Caco-2 (cell line): Measurements from ENCODE around the gene CCL18. TPM values are rescaled to one million over a fixed set of nuclear protein-coding genes. Genes with fewer than 3 reads are reported as not detected.

Source experiments
- BruUV-seq: library from RNA; stranded (reverse); fragments of 400-500 nt; replicated peaks from 2 replicates; lab custom pipeline; 2021; lab: Mats Ljungman, UMichigan
- CTCF ChIA-PET: fragments of 300-600 bp; sonication (Branson Sonifier 250); formaldehyde crosslinking; loops from one replicate; lab custom pipeline; 2022; ENCODE audit warnings: antibody characterized with exemption; lab: Charles Lee
- POLR2A ChIA-PET: fragments of 300-600 bp; sonication (Branson Sonifier 250); formaldehyde crosslinking; loops from one replicate; lab custom pipeline; 2022; ENCODE audit warnings: antibody characterized with exemption; lab: Charles Lee
- DNase-seq, 2 experiments: peaks; one replicate each; pipeline versions ENCODE4 v3.0.0 to v3.0.0-alpha.2; 2020 to 2022
- H3K27me3 ChIP-seq: replicated peaks from 2 replicates; pipeline ENCODE4 v1.6.0; 2011; ENCODE audit warnings: low read length; ENCODE audit not compliant: control insufficient read depth, insufficient read depth
- H3K36me3 ChIP-seq: 2 replicates; pipeline ENCODE4 v1.5.1; 2011; ENCODE audit warnings: low read length; ENCODE audit not compliant: control insufficient read depth, insufficient read depth
- H3K4me1 ChIP-seq: fragments of 250-450 bp; sonication (Bioruptor Pico); 2 replicates; pipeline ENCODE4 v1.5.1; 2020; ENCODE audit warnings: mild to moderate bottlenecking
- H3K4me3 ChIP-seq: 2 replicates; pipeline ENCODE4 v1.5.1; 2011; ENCODE audit warnings: low read depth, mild to moderate bottlenecking, control low read depth, low read length
- H3K9me3 ChIP-seq: fragments of 250-450 bp; sonication (Bioruptor Pico); 2 replicates; pipeline ENCODE4 v1.5.1; 2020; ENCODE audit warnings: mild to moderate bottlenecking, moderate library complexity
- H3K27ac Mint-ChIP-seq: one replicate; pipeline ENCODE4 v1.8.0; 2022; ENCODE audit warnings: mixed read lengths; ENCODE audit not compliant: unreplicated experiment
- H3K27me3 Mint-ChIP-seq: one replicate; pipeline ENCODE4 v1.8.0; 2022; ENCODE audit warnings: mixed read lengths; ENCODE audit not compliant: insufficient read depth, unreplicated experiment
- H3K36me3 Mint-ChIP-seq: one replicate; pipeline ENCODE4 v1.8.0; 2022; ENCODE audit warnings: mild to moderate bottlenecking, mixed read lengths; ENCODE audit not compliant: insufficient read depth, unreplicated experiment
- H3K4me1 Mint-ChIP-seq: one replicate; pipeline ENCODE4 v1.8.0; 2022; ENCODE audit warnings: low read depth, mixed read lengths; ENCODE audit not compliant: unreplicated experiment
- H3K4me3 Mint-ChIP-seq: one replicate; pipeline ENCODE4 v1.8.0; 2022; ENCODE audit warnings: mild to moderate bottlenecking, moderate library complexity, mixed read lengths; ENCODE audit not compliant: unreplicated experiment
- H3K9me3 Mint-ChIP-seq: one replicate; pipeline ENCODE4 v1.8.0; 2022; ENCODE audit warnings: mixed read lengths; ENCODE audit not compliant: unreplicated experiment
- CTCF ChIP-seq, 2 experiments: fragments of 200-600 bp in 1 of 2; IDR thresholded peaks; 1 replicate in 1 of 2; 2 replicates in 1 of 2; pipeline versions ENCODE4 v1.5.1 to v1.8.0; 2011 to 2022; ENCODE audit warnings: antibody characterized with exemption in 1 of 2, control low read depth in 1 of 2, inconsistent platforms in 1 of 2, low read depth in 1 of 2, low read length in 1 of 2, mild to moderate bottlenecking in 1 of 2, moderate library complexity in 1 of 2; ENCODE audit not compliant: insufficient read depth in 1 of 2, severe bottlenecking in 1 of 2, unreplicated experiment in 1 of 2
- intact Hi-C: fragments of 100-400 bp; cut with micrococcal nuclease; formaldehyde crosslinking; loops from one replicate; pipeline ENCODE4 v1.10.0; 2022; ENCODE audit not compliant: unreplicated experiment
- total RNA-seq: library from RNA; stranded (reverse); gene quantifications from 2 replicates; pipeline ENCODE4 v1.2.3, GENCODE V29; 2022

CCL18 gene
- total RNA-seq, 1 experiment from 2014 or later, result not detected

DNA sequence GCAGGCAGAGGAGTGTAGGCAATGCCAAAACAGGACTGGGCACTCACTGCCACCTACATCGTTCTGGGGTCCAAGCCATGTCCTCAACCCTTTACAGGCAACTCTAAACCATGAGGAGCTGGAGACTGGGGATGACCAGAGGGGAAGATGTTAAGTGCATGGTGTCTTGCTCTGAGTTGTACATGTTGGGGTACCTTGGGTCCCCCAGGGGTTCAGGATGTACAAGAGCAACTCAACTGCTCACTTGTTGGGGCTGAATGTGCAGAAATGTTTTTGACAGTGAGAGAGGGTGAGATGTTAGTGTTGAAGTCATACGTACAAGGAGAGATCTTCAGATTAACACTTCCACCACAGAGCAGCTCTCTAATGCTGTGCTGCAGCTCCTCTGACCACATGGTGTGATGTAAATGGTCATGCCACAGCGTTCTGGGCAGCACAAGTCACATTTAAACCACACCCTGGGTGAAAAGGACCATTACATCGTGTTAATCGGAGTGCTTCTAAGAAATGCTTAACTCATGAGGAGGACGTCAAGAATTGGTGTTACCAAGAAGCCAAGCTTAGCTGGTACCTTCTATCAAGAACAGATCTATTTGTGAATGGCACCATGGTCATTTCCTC lies 2.4 kb downstream of the CCL18 start:
- ChIA-PET CTCF (interaction anchor here (1.2 kb wide), 1 partner anchor 97 kb away, joined by 5 read pairs; no protein-coding TSS in a partner anchor), POLR2A (interaction anchor here (0.6 kb wide), 1 partner anchor 8 kb away, joined by 3 read pairs; no protein-coding TSS in a partner anchor)
- intact Hi-C loops, result no loop called here
- Mint-ChIP-seq H3K36me3 (no peaks in the 10 kb centered on the region), H3K4me1 (no peaks in the 10 kb centered on the region), H3K9me3 (no peaks in the 10 kb centered on the region), H3K27ac (no peak overlapping the region), H3K4me3 (no peak overlapping the region), H3K27me3 (no peaks in the 10 kb centered on the region)
- no peak for TF ChIP-seq CTCF (IDR thresholded peaks at IDR 0.05; ENCODE audit: insufficient read depth in 1 of 2, low read depth in 1 of 2, low read length in 1 of 2, severe bottlenecking in 1 of 2, unreplicated experiment in 1 of 2)
- BruUV-seq, result no TSS peak
- Histone ChIP-seq H3K4me3 (no peak overlapping the region), H3K4me1 (no peaks in the 10 kb centered on the region), H3K36me3 (no peaks in the 10 kb centered on the region), H3K27me3 (no peaks in the 10 kb centered on the region), H3K9me3 (no peaks in the 10 kb centered on the region)
- DNase-seq, result no peak

GRCh38 chr17:36068524-36068923 lies 4.5 kb downstream of the CCL18 start:
- TF ChIP-seq CTCF (IDR thresholded peaks at IDR 0.05; ENCODE audit: insufficient read depth in 1 of 2, low read depth in 1 of 2, low read length in 1 of 2, severe bottlenecking in 1 of 2, unreplicated experiment in 1 of 2), result no peak
- no peak overlapping the region for H3K27ac Mint-ChIP-seq
- Histone ChIP-seq H3K4me3 (no peak overlapping the region), H3K9me3 (no peaks in the 10 kb centered on the region), H3K4me1 (no peaks in the 10 kb centered on the region), H3K36me3 (no peaks in the 10 kb centered on the region), H3K27me3 (no peaks in the 10 kb centered on the region)
- H3K4me3 Mint-ChIP-seq, result no peak overlapping the region
- CTCF ChIA-PET, result interaction anchor here (1.9 kb wide), 1 partner anchor 99 kb away, joined by 5 read pairs; no protein-coding TSS in a partner anchor
- POLR2A ChIA-PET, result no interaction called here
- no peak for DNase-seq
- no peaks in the 10 kb centered on the region for H3K36me3 Mint-ChIP-seq
- H3K27me3 Mint-ChIP-seq, result no peaks in the 10 kb centered on the region
- H3K4me1 Mint-ChIP-seq, result no peaks in the 10 kb centered on the region
- BruUV-seq, result no TSS peak
- intact Hi-C loops, result no loop called here
- H3K9me3 Mint-ChIP-seq, result no peaks in the 10 kb centered on the region

DNA sequence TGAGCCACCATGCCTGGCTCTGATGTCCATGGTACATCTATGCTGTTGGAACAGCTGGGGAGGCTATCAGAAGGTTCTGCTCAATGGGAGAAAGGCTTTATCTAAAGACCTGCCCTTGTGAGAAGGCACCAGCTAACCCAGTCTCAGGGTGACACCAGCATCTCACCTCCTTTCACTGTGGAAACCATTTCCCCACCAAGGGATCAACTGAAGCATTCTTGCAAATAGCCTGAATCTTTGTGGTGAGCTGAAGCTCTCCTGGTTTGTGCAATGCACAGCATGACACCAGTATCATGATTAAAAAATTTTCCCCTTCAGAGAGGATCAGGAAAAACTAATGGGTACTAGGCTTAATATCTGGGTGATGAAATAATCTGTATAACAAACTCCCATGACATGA lies 5.1 kb downstream of the CCL18 start:
- ChIA-PET CTCF (interaction anchor here (1.9 kb wide), 1 partner anchor 100 kb away, joined by 5 read pairs; no protein-coding TSS in a partner anchor), POLR2A (no interaction called here)
- TF ChIP-seq CTCF (IDR thresholded peaks at IDR 0.05; ENCODE audit: insufficient read depth in 1 of 2, low read depth in 1 of 2, low read length in 1 of 2, severe bottlenecking in 1 of 2, unreplicated experiment in 1 of 2), result no peak
- Mint-ChIP-seq H3K27ac (no peak overlapping the region), H3K4me1 (no peaks in the 10 kb centered on the region), H3K36me3 (no peaks in the 10 kb centered on the region), H3K27me3 (no peaks in the 10 kb centered on the region), H3K4me3 (no peak overlapping the region), H3K9me3 (no peaks in the 10 kb centered on the region)
- no peaks in the 10 kb centered on the region for H3K4me1 ChIP-seq
- H3K4me3 ChIP-seq, result no peak overlapping the region
- intact Hi-C loops, result no loop called here
- no peaks in the 10 kb centered on the region for H3K36me3 ChIP-seq
- no TSS peak for BruUV-seq
- H3K9me3 ChIP-seq, result no peaks in the 10 kb centered on the region
- no peak for DNase-seq
- no peaks in the 10 kb centered on the region for H3K27me3 ChIP-seq
